H9 (cell line): Measurements from ENCODE around the gene TGFBR1. TPM values are rescaled to one million over a fixed set of nuclear protein-coding genes. Genes with fewer than 3 reads are reported as not detected.

ENCODE experiments used
- DNase-seq: peaks from one replicate; pipeline ENCODE4 v3.0.0-alpha.2; 2017
- H2AFZ ChIP-seq: one replicate; pipeline ENCODE4 v1.6.1; 2013; ENCODE audit warnings: mild to moderate bottlenecking, low read length, control low read depth, moderate library complexity
- H2AK5ac ChIP-seq: 2 replicates; pipeline ENCODE4 v1.6.1; 2013; ENCODE audit warnings: low read length, control low read depth, mixed read lengths; ENCODE audit not compliant: insufficient read length
- H2BK120ac ChIP-seq: one replicate; pipeline ENCODE4 v1.6.1; 2013; ENCODE audit warnings: low read depth, mild to moderate bottlenecking, low read length, control low read depth, inconsistent platforms; ENCODE audit not compliant: poor library complexity, severe bottlenecking
- H2BK12ac ChIP-seq: 2 replicates; pipeline ENCODE4 v1.6.1; 2013; ENCODE audit warnings: low read length, control low read depth, mixed read lengths, low read depth; ENCODE audit not compliant: insufficient read length
- H2BK15ac ChIP-seq: 2 replicates; pipeline ENCODE4 v1.6.1; 2013; ENCODE audit warnings: low read depth, low read length, control low read depth
- H2BK20ac ChIP-seq: one replicate; pipeline ENCODE4 v1.6.1; 2013; ENCODE audit warnings: low read depth, mild to moderate bottlenecking, low read length, control low read depth, inconsistent platforms; ENCODE audit not compliant: poor library complexity, severe bottlenecking
- H2BK5ac ChIP-seq: 2 replicates; pipeline ENCODE4 v1.6.1; 2013; ENCODE audit warnings: low read length, control low read depth, mixed read lengths; ENCODE audit not compliant: insufficient read length
- H3K14ac ChIP-seq: 2 replicates; pipeline ENCODE4 v1.6.1; 2013; ENCODE audit warnings: low read length, control low read depth; ENCODE audit not compliant: insufficient read depth
- H3K18ac ChIP-seq: 2 replicates; pipeline ENCODE4 v1.6.1; 2013; ENCODE audit warnings: low read depth, mild to moderate bottlenecking, mixed read lengths, low read length, control low read depth; ENCODE audit not compliant: insufficient read length
- H3K23ac ChIP-seq: 2 replicates; pipeline ENCODE4 v1.6.1; 2013; ENCODE audit warnings: low read length, control low read depth, mixed read lengths, low read depth; ENCODE audit not compliant: insufficient read length
- H3K23me2 ChIP-seq: 2 replicates; pipeline ENCODE4 v1.6.1; 2013; ENCODE audit warnings: low read depth, mild to moderate bottlenecking, mixed read lengths, low read length, control low read depth; ENCODE audit not compliant: insufficient read length, poor library complexity, severe bottlenecking
- H3K27ac ChIP-seq: 2 replicates; pipeline ENCODE4 v1.5.1; 2013; ENCODE audit warnings: low read length, control low read depth, mixed read lengths, low read depth; ENCODE audit not compliant: insufficient read length
- H3K27me3 ChIP-seq: 2 replicates; pipeline ENCODE4 v1.6.1; 2013; ENCODE audit warnings: low read length, control low read depth, inconsistent platforms; ENCODE audit not compliant: insufficient read depth
- H3K4ac ChIP-seq: 2 replicates; pipeline ENCODE4 v1.6.1; 2013; ENCODE audit warnings: low read depth, mild to moderate bottlenecking, control low read depth, inconsistent platforms, low read length, moderate library complexity
- H3K4me1 ChIP-seq: 2 replicates; pipeline ENCODE4 v1.6.1; 2013; ENCODE audit warnings: low read length, control low read depth, inconsistent platforms; ENCODE audit not compliant: insufficient read depth
- H3K4me2 ChIP-seq: 2 replicates; pipeline ENCODE4 v1.6.1; 2013; ENCODE audit warnings: low read length, control low read depth, mixed read lengths; ENCODE audit not compliant: insufficient read length, insufficient read depth
- H3K56ac ChIP-seq: 2 replicates; pipeline ENCODE4 v1.6.1; 2013; ENCODE audit warnings: low read depth, mild to moderate bottlenecking, mixed read lengths, low read length, control low read depth; ENCODE audit not compliant: insufficient read length
- H3K79me1 ChIP-seq: 2 replicates; pipeline ENCODE4 v1.6.1; 2013; ENCODE audit warnings: low read depth, mild to moderate bottlenecking, moderate library complexity, low read length, control low read depth, inconsistent platforms; ENCODE audit not compliant: insufficient read depth, poor library complexity, severe bottlenecking
- H3K79me2 ChIP-seq: 2 replicates; pipeline ENCODE4 v1.6.1; 2013; ENCODE audit warnings: low read length, control low read depth, inconsistent platforms; ENCODE audit not compliant: insufficient read depth
- H3K9ac ChIP-seq: 2 replicates; pipeline ENCODE4 v1.6.1; 2013; ENCODE audit warnings: low read length, control low read depth, mixed read lengths; ENCODE audit not compliant: insufficient read length; ENCODE audit errors: extremely low read depth
- H3K9me3 ChIP-seq: one replicate; pipeline ENCODE4 v1.6.1; 2013; ENCODE audit warnings: low read depth, low read length, inconsistent platforms; ENCODE audit not compliant: control insufficient read depth
- H3T11ph ChIP-seq: one replicate; pipeline ENCODE4 v1.6.1; 2013; ENCODE audit warnings: mild to moderate bottlenecking, low read length, control low read depth, inconsistent platforms
- H4K20me1 ChIP-seq: one replicate; pipeline ENCODE4 v1.6.1; 2013; ENCODE audit not compliant: control insufficient read depth, insufficient read length, insufficient read depth
- H4K5ac ChIP-seq: 2 replicates; pipeline ENCODE4 v1.6.1; 2013; ENCODE audit warnings: low read depth, mild to moderate bottlenecking, mixed read lengths, low read length, control low read depth; ENCODE audit not compliant: insufficient read length
- H4K8ac ChIP-seq: replicated peaks from 2 replicates; pipeline ENCODE4 v1.6.1; 2013; ENCODE audit warnings: low read length, control low read depth, mixed read lengths, low read depth; ENCODE audit not compliant: insufficient read length
- H4K91ac ChIP-seq: 2 replicates; pipeline ENCODE4 v1.6.1; 2013; ENCODE audit warnings: low read depth, mild to moderate bottlenecking, moderate library complexity, mixed read lengths, low read length, control low read depth; ENCODE audit not compliant: insufficient read length
- H3K27ac Mint-ChIP-seq, 3 experiments: 2 replicates in 2 of 3; 3 replicates in 1 of 3; pipeline ENCODE4 v1.8.0; 2020 to 2021; ENCODE audit warnings: mixed read lengths in 3 of 3, mild to moderate bottlenecking in 1 of 3, moderate library complexity in 1 of 3
- H3K27me3 Mint-ChIP-seq: 2 replicates; pipeline ENCODE4 v1.8.0; 2021; ENCODE audit warnings: low read depth, mild to moderate bottlenecking, moderate library complexity, mixed read lengths
- H3K36me3 Mint-ChIP-seq, 3 experiments: 2 replicates in 2 of 3; 3 replicates in 1 of 3; pipeline ENCODE4 v1.8.0; 2020 to 2021; ENCODE audit warnings: low read depth in 3 of 3, mixed read lengths in 3 of 3; ENCODE audit not compliant: insufficient read depth in 1 of 3
- H3K4me1 Mint-ChIP-seq, 2 experiments: 2 replicates each; pipeline ENCODE4 v1.8.0; 2020; ENCODE audit warnings: mixed read lengths in 2 of 2
- H3K4me3 Mint-ChIP-seq, 2 experiments: 2 replicates in 1 of 2; 3 replicates in 1 of 2; pipeline ENCODE4 v1.8.0; 2020 to 2021; ENCODE audit warnings: mild to moderate bottlenecking in 2 of 2, mixed read lengths in 2 of 2, moderate library complexity in 1 of 2
- H3K9me3 Mint-ChIP-seq, 2 experiments: 2 replicates in 1 of 2; 3 replicates in 1 of 2; pipeline ENCODE4 v1.8.0; 2020; ENCODE audit warnings: mild to moderate bottlenecking in 2 of 2, mixed read lengths in 2 of 2, moderate library complexity in 1 of 2
- CTCF ChIP-seq: fragments of 200-600 bp; sonication (generic); conservative IDR thresholded peaks from 3 replicates; pipeline ENCODE4 v1.8.0; 2021; ENCODE audit warnings: antibody characterized with exemption, mild to moderate bottlenecking
- WGBS: extraction: QIAGEN DNeasy Blood & Tissue Kit; methylation state at CpG from one replicate; pipeline ENCODE4 v1.1.7; 2013; ENCODE audit warnings: missing lambda C conversion rate, low lambda C conversion rate, mixed read lengths; ENCODE audit not compliant: insufficient read length; ENCODE audit errors: extremely low coverage; 5-methylcytosine and 5-hydroxymethylcytosine counted together
- total RNA-seq: library from RNA; stranded (reverse); gene quantifications from 2 replicates; pipeline ENCODE4 v1.2.1, GENCODE V29; 2021

Gene TGFBR1
- total RNA-seq, 1 experiment from 2014 or later, result 59.3 TPM

GRCh38 chr9:99192786-99193465 lies 88.0 kb downstream of the TGFBR1 start:
- Histone ChIP-seq H2BK15ac (no peak overlapping the region), H3T11ph (no peak overlapping the region), H4K5ac (no peak overlapping the region), H4K8ac (no peak overlapping the region), H2BK20ac (no peak overlapping the region), H3K9me3 (no peaks in the 10 kb centered on the region), H2BK5ac (no peak overlapping the region), H2AK5ac (no peak overlapping the region), H3K56ac (no peak overlapping the region), H3K79me2 (no peaks in the 10 kb centered on the region), H2BK12ac (no peak overlapping the region), H4K20me1 (no peaks in the 10 kb centered on the region), H3K4me2 (no peak overlapping the region), H3K9ac (no peak overlapping the region), H3K79me1 (no peaks in the 10 kb centered on the region), H2BK120ac (no peak overlapping the region), H3K14ac (no peak overlapping the region), H3K4ac (no peak overlapping the region), H3K4me1 (no peaks in the 10 kb centered on the region), H3K23ac (no peak overlapping the region), H3K27me3 (no peaks in the 10 kb centered on the region; the same call in 1 of the 2 replicates), H3K18ac (no peak overlapping the region), H2AFZ (no peak overlapping the region), H4K91ac (no peak overlapping the region), H3K27ac (no peak overlapping the region), H3K23me2 (no peaks in the 10 kb centered on the region)
- no CpG with 5 or more reads among the region's 5 CpGs for WGBS
- Mint-ChIP-seq H3K27me3 (no peaks in the 10 kb centered on the region; the same call in 1 of the 2 replicates), H3K36me3 (no peaks in the 10 kb centered on the region; a peak in 1 of 7 replicates), H3K9me3 (peaks cover 0 to 2% of the 10 kb centered on the region in 2 experiments; a peak in 2 of 5 replicates), H3K4me3 (no peak overlapping the region), H3K4me1 (peaks cover 9 to 14% of the 10 kb centered on the region in 2 experiments), H3K27ac (no peak overlapping the region)
- TF ChIP-seq CTCF, result peak; percentile 57
- no peak for DNase-seq
